ENCODE data around the gene CREB3L2.
"Not testable (repeated sequence)": the region's sequence is repeated elsewhere in the genome, so short reads cannot be mapped to it uniquely, and the experiment has no call there.

CREB3L2 gene

GRCh38 chr7:137987968-137988367, 13.9 kb downstream of the CREB3L2 start:
- DNase-seq (ENCODE audit: low read depth in 3 of 3), result no peak

- DNase-seq (ENCODE audit: low read depth in 3 of 3), result no peak
These were observed 14.3 kb downstream of the CREB3L2 start for GRCh38 chr7:137987563-137987962.

- no peak for DNase-seq (ENCODE audit: low read depth in 3 of 3)
These were observed 14.9 kb downstream of the CREB3L2 start for GRCh38 chr7:137987018-137987349.

- DNase-seq (ENCODE audit: low read depth in 3 of 3), result no peak
These were observed 15.5 kb downstream of the CREB3L2 start for GRCh38 chr7:137986252-137987017.

GRCh38 chr7:137985897-137986251, 16.0 kb downstream of the CREB3L2 start:
- no peak for DNase-seq (ENCODE audit: low read depth in 3 of 3)

GRCh38 chr7:137985253-137985896, 16.5 kb downstream of the CREB3L2 start:
- DNase-seq (ENCODE audit: low read depth in 3 of 3), result no peak

- DNase-seq (ENCODE audit: low read depth in 3 of 3), result no peak
These were observed 17.5 kb downstream of the CREB3L2 start for GRCh38 chr7:137984181-137985041.

- no peak for DNase-seq (ENCODE audit: low read depth in 3 of 3)
These were observed 18.4 kb downstream of the CREB3L2 start for GRCh38 chr7:137983323-137984008.

- DNase-seq (ENCODE audit: low read depth in 3 of 3), result not testable (repeated sequence)
These were observed 19.5 kb downstream of the CREB3L2 start for GRCh38 chr7:137982394-137982793.

- DNase-seq (ENCODE audit: low read depth in 3 of 3), result no peak
These were observed 20.2 kb downstream of the CREB3L2 start for GRCh38 chr7:137981668-137982067.

- no peak for DNase-seq (ENCODE audit: low read depth in 3 of 3)
These were observed 20.7 kb downstream of the CREB3L2 start for GRCh38 chr7:137981175-137981574.

- no peak for DNase-seq (ENCODE audit: low read depth in 3 of 3)
These were observed 21.6 kb downstream of the CREB3L2 start for GRCh38 chr7:137980308-137980707.

- DNase-seq (ENCODE audit: low read depth in 3 of 3), result no peak
These were observed 23.2 kb downstream of the CREB3L2 start for GRCh38 chr7:137978464-137979237.

- DNase-seq (ENCODE audit: low read depth in 3 of 3), result no peak
These were observed 24.7 kb downstream of the CREB3L2 start for GRCh38 chr7:137977173-137977572.

- no peak for DNase-seq (ENCODE audit: low read depth in 3 of 3)
These were observed 25.2 kb downstream of the CREB3L2 start for GRCh38 chr7:137976696-137977095.

- DNase-seq (ENCODE audit: low read depth in 3 of 3), result no peak
These were observed 25.7 kb downstream of the CREB3L2 start for GRCh38 chr7:137976232-137976631.

- no peak for DNase-seq (ENCODE audit: low read depth in 3 of 3)
These were observed 26.1 kb downstream of the CREB3L2 start for GRCh38 chr7:137975768-137976167.

- no peak for DNase-seq (ENCODE audit: low read depth in 3 of 3)
These were observed 26.7 kb downstream of the CREB3L2 start for GRCh38 chr7:137975221-137975620.

GRCh38 chr7:137974766-137975165, 27.1 kb downstream of the CREB3L2 start:
- no peak for DNase-seq (ENCODE audit: low read depth in 3 of 3)

- DNase-seq (ENCODE audit: low read depth in 3 of 3), result no peak
These were observed 31.5 kb downstream of the CREB3L2 start for GRCh38 chr7:137970253-137970975.

GRCh38 chr7:137969828-137970227, 32.1 kb downstream of the CREB3L2 start:
- no peak for DNase-seq (ENCODE audit: low read depth in 3 of 3)
